Fibroblast of villous mesenchyme (primary cell): Measurements from ENCODE around the gene DEPDC4. TPM values are rescaled to one million over a fixed set of nuclear protein-coding genes. Genes with fewer than 3 reads are reported as not detected.
A peak's percentile ranks its signal among the peaks of the same experiment; 100 is the strongest.
"Not testable (repeated sequence)": the region's sequence is repeated elsewhere in the genome, so short reads cannot be mapped to it uniquely, and the experiment has no call there.

Source experiments
- DNase-seq: peaks from one replicate; pipeline ENCODE4 v3.0.0-alpha.2; 2010; ENCODE audit warnings: low read depth
- H3K4me3 ChIP-seq: 2 replicates; pipeline ENCODE4 v1.5.1; 2011; ENCODE audit warnings: low read depth, mild to moderate bottlenecking, low read length
- CTCF ChIP-seq: IDR thresholded peaks from 2 replicates; pipeline ENCODE4 v1.5.1; 2012; ENCODE audit warnings: low read depth, mild to moderate bottlenecking, low read length; ENCODE audit not compliant: insufficient read depth
- total RNA-seq: library from RNA; depleted of rRNA; stranded (reverse); fragments of >200 nt; gene quantifications from 2 replicates; pipeline ENCODE4 v1.2.3, GENCODE V29; 2012

DEPDC4 gene
- total RNA-seq, 1 donor = 1.7 TPM

GRCh38 chr12:100293017-100293416 lies 26.1 kb upstream of the DEPDC4 start:
- no peak for DNase-seq
- H3K4me3 ChIP-seq = no peak overlapping the region
- no peak for TF ChIP-seq CTCF

DNA sequence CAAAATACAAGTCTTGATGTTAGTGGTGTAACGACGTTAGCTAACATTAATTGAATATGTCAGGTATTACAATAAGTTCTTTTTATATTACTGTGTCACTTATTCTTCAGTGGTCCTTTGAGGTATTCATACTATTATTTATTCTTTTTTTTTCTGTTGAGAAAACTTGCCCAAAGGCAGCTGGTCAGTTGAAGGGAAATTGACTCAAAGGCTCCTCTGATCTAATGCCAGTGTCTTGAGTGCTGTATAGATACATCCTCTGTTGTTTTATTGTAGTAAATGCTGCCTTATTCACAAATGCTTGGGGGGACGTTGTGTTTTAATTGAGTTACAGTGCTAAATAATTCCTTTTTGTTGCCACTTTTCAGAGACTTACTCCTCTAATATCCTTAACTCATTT lies 23.1 kb upstream of the DEPDC4 start:
- DNase-seq = no peak
- no peak overlapping the region for H3K4me3 ChIP-seq
- TF ChIP-seq CTCF = no peak

DNA sequence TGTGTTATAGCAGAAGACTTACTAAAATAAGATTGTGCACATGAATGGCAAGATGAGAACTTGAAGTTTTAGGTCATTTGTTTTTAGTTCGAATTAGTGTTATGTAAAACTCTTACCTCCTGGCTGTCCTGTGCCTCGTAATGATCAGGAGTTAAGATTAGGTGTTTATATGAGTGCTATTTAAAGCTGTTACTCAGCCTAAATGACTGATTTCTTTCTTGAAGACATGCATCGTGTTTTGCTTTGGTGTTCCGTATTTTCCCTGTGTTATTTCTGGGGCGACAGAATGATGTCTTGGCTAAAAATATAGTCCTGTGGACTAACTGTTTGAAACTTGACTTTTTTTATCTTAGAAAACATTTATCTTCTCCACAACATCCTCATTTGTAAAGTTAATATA lies 22.2 kb upstream of the DEPDC4 start:
- no peak for DNase-seq
- no peak for TF ChIP-seq CTCF
- H3K4me3 ChIP-seq = no peak overlapping the region

DNA sequence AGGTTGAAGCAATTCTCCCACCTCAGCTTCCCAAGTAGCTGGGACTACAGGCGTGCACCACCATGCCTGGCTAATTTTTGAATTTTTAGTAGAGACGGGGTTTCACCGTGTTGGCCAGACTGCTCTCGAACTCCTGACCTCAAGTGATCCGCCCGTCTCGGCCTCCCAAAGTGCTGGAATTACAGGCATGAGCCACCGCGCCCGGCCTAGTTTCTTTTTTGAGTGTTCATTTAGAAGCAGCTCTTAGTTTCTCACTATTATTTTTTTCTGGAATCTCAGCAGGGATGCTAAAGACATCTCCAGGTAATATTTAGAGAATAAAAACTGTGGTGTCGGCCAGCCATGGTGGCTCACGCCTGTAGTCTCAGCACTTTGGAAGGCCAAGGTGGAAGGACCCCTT lies 17.7 kb upstream of the DEPDC4 start:
- DNase-seq, H3K4me3 ChIP-seq: not testable (repeated sequence)

DNA sequence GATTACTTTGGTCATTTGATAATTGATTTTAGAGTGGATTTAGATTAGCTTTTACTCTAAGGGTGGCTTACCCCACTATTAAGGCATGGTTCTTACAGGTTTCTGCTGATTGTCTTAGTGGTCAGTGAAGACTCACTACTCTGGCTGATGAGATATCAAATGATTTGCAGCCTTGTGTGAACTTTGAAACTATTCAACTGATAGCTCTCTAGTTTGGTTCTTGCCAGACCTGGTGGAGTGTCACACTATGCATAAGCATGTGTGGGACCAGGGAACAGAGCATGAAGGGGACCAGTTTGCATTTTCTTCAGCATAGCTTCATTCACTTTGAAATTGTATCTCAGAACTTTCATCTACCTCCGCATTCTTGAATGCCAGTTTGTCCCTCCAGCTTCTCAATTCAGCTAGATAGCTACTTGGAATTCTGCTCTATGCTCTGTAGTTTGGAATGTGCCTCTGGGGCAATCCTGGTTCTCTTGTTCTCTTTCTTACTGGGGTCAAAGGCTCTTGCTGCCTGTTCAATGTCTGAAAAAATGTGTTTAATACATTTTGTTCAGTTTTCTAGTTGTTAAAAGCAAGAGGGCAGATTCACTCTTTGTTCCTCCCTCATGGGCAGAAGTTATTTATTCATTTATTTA lies 12.8 kb upstream of the DEPDC4 start:
- no peak overlapping the region for H3K4me3 ChIP-seq
- peak; percentile 9 for DNase-seq
- no peak for TF ChIP-seq CTCF

GRCh38 chr12:100279159-100279558 lies 12.3 kb upstream of the DEPDC4 start:
- no peak for DNase-seq
- TF ChIP-seq CTCF = no peak
- H3K4me3 ChIP-seq = no peak overlapping the region

DNA sequence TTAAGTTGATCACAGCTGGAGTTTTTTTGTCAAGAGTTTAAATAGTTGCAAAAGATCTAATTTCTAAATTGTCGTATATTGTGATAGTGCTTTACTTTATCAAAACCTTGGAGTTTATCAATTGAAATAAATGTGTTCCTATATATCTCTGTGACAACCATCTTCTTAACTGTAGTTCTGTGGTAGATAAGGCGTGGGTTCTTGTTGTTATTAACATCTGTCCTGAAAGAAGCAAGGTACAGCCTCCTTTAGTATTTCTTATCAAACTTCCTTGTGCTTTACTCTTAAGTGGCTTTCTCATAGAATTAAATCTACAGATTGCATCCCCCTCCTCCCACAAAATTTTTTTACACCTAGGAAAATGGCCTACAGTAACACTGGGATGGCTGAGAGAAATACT lies 7.4 kb upstream of the DEPDC4 start:
- no peak for TF ChIP-seq CTCF
- no peak for DNase-seq
- H3K4me3 ChIP-seq = no peak overlapping the region

DNA sequence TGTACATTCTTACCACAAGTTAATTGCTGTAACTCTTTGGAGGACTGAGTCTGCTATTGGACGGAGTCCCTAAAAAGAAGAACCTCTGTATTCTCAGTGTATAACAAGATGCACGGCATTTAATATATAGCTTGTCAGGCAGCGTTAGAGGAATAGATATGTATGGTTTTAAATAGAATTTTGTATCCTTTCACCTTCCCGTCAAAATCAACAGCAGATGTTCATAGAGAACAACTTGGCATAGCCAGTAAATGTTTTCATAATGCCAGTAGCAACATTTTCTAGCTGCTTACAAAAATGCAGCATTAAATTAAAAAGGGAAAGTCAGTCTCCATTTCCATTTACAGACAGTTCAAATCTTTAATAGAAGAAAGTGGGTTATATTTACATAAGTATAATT lies 6.9 kb upstream of the DEPDC4 start:
- H3K4me3 ChIP-seq = no peak overlapping the region
- no peak for TF ChIP-seq CTCF
- no peak for DNase-seq
